HG02852 (cell line): ENCODE data around the gene DLX3.

Experiments
- ATAC-seq: cut with Tn5 transposase; IDR thresholded peaks from one replicate; pipeline ENCODE4 v1.9.1; 2021; ENCODE audit warnings: mild to moderate bottlenecking, moderate library complexity; ENCODE audit not compliant: unreplicated experiment

Gene DLX3

GRCh38 chr17:49959183-49959935 lies 35.7 kb downstream of the DLX3 start:
- ATAC-seq = no peak

DNA sequence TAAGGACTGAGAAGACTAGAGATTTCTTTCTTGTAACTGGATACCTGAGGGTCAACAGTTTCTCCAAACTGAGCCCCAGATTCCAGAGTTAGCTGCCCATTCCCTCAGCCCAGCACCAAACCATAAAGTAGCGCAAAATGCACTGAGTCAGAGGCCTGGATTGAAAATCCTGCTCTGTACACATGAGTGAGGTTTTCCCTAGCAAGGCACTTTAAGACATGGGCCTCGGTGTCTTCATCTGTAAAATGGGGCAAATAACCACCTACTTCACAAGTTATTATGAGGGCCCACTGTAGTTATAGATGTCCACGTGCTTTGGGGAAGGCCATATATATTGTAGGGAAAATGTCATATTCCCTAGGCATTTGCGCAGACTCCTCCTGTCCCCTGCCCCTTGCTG lies 36.3 kb downstream of the DLX3 start:
- ATAC-seq = no peak

DNA sequence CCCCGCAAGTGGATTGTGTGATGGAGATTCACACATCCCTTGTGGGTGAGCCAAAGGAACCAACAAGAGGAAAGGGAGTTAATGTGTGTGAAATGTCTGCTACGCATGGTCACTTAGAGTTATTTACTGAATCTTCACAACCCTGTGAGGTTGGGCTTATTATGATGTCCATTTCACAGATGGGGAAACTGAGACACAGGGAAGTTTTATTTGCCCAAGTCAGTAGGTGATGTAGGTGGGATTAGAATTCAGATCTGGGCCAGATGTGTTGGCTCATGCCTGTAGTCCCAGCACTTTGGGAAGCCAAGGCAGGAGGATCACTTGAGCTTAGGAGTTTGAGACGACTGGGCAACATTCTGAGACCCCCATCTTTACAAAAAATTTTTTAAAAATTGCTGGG lies 37.7 kb downstream of the DLX3 start:
- no peak for ATAC-seq

DNA sequence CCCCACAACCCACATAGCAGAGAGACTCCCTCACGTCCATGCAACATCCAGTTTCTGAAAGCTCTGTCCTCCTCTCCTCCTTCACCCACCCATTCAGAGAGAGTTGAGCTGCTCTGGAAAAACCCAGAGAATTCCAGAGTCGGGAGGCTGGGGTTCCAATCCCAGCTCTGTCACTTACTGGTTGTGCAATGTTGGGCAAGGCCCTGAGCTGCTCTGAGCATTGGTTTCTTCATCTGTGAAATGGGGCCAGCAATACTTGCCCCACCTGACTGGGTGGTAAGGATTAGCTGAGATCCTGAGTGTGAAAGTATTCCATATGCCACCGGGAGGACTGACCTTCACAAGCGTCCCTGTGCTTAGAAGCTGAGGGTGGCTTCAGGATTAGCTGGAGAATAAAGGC lies 38.2 kb downstream of the DLX3 start:
- no peak for ATAC-seq

DNA sequence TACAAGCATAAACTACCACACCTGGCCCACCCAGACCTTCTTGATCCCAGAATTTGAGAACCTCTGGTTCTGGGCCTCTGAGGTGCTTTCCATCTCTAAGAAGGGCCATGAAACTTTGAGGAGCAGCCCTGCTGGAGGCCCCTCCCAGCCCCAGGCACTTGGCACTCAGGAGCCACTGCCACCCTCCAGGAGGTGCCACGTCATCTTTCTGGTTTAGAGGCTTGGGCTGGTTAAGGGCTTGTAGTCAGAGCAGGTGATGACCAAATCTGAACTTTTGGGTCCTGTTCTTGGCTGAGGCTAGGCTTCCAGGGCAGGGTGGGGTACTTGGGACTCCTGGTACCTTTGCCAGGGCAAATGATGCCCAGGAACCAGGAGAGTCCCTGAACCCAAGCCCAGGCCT lies 39.9 kb downstream of the DLX3 start:
- ATAC-seq = no peak

DNA sequence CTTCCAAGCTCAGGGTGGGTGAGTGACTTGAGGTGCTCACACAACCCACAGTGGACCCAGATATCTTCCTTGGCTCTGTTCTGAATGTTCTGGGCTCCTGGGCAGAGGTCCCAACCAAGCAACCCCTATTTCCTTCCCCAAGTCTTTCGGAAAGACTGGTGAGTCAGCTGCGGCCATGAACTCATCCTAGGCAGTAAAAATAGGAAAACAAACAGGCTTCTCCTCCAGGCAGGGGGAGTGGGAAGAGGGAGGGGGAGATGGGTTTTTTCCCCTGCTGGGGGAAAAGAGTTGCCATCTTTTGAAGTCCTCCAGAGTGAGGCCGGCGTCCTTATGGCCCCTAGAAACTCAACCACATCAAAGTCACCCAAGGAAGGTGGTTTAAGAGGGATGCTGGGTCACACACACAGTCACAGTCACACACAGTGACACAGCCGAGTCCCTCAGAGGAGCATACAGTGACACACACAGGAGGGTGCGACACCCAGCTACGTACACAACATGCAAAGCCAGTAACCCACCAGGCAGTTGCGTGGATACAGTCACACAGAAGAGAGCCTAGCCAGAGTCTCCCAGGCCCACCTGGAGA lies 42.0 kb downstream of the DLX3 start:
- ATAC-seq = no peak

- no peak for ATAC-seq
Observed at GRCh38 chr17:49952209-49952911, 42.7 kb downstream of the DLX3 start.

DNA sequence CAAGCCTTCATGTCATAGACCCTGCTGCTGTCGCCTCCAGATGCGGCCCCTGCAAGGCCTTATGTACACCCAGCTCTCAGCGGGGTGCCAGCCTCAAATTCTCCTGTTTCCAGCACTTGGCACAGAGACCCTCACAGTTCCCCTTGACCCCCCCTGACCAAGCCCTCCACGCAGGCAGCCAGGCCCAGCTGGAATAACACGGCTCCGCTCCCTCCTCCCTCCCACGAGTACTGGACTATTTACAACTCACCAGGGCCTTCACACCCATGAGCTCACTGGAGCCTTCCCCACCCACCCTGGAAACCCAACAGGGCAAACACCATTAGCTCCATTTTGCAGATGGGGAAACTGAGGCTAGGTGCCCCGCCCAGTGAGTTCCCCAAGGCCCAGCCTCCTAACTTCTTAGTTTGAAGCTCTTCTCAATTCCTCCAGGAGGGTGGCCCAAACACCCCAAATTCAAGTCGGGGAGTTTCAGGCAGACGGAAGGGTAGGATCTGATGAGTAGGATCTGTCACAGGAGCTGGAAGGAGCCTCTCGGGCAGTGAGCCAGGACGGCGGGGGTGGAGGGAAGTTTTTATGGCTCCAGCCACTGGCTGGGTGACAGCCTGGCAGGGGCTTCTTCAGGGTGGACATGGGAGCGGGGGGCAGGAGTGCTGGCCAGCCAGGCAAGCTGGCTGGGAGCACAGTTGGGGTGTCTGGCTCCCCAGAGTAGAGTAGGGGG lies 43.5 kb downstream of the DLX3 start:
- ATAC-seq = no peak

- ATAC-seq = no peak
Observed at GRCh38 chr17:49949634-49950033, 45.4 kb downstream of the DLX3 start.

GRCh38 chr17:49946964-49947584 lies 48.0 kb downstream of the DLX3 start:
- no peak for ATAC-seq

GRCh38 chr17:49946208-49946607 lies 48.8 kb downstream of the DLX3 start:
- no peak for ATAC-seq

DNA sequence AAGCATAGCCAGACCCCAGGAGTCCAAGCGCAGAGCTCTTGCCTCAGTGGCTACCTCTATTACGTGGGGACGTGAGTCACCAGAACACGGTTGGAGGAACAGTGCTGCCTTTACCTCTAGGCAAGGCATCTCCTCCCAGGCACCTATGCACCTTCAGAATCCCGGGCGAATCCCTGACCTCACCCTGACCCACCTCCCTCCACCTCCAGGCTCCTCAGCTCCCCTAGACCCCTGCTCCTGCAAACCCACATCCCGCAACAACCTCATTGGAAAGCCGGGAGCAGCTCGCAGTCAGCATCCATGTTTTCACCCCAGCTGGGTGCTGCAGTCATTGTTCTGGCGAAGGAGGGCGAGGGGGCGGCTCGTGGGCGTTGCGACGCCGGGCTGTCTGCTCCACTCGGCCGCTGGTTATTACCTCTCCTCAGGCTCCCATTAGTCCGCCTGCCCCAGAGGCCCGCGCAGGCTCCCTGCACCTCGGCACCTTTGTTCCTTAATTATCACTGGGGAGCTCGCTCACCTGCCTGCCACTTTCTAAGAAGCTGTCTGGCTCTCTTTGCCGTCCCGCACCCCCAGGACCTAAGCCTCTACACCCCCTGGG lies 50.7 kb downstream of the DLX3 start:
- ATAC-seq = no peak

DNA sequence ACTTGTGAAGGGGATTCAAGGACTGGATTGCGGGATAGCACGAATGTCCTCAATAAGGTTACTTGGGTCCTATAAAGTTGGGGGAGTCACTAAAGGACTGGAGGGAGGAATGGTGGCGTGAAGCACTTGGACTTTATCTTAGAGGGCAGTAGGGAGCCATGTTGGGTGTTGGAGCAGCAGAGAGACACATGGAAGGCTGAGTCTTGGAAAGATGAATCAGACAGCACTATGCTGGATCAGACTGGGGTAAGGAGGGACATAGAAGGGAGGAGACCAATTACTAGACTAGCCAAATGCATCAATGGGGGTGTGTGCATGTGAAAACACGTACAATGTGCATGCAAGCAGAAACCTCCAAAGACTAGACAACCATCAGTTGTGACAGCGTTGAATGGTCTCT lies 52.1 kb downstream of the DLX3 start:
- ATAC-seq = no peak

DNA sequence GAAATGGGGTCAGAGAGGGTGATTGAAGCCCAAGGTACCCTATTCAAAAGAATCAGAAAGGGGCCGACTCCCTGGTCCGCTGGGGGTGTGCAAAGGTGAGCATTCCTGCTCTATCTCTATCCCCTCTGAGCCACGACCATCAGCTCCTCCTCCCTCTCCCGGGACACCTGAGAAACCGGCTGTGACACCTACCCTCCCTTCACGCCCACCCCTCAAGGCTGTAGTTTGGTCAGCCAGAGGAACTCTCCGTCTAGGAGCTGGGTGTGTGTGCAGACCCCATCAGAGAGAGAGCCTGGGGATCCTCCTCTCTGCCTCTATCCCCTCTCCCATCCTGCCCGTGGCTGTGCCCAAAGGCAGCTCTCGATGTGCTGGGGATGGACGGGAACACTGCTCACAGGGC lies 53.6 kb downstream of the DLX3 start:
- no peak for ATAC-seq
